ENCODE measurements around the gene MOCS2.

Gene MOCS2, protein sequence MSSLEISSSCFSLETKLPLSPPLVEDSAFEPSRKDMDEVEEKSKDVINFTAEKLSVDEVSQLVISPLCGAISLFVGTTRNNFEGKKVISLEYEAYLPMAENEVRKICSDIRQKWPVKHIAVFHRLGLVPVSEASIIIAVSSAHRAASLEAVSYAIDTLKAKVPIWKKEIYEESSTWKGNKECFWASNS

DNA sequence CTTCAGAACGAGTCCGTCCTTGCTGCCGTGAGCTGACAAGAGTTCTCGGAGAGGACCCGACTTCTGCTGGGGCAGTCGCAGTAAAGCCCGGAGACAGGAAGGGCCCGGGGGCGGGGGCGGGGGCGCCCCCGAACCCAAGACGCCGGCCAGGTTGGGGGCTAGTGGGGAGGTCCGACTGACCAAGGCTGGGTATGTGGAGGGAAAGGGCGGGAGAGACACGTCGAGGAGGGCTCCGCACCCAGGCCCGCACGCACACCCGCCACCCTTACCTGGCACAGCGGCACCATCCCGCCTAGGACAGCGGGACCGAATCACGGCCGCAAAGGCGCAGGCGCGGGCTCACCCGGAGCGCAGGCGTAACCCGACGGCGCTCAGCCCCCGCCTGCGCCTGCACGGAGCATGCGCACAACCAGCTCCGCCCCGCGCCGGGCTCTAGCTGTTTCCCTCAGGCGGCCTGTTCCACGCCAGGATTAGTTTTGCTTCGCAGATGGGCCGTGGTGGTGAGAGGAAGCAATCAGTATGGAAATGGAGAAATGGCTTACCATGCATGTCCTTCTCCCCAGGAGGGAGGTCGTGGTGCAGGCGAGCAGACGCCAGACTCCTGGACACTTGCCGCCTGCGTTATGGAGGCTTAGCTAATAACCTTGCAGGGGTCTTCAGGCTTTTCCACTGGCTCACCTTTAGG lies at the start of gene MOCS2:
TSS of gene MOCS2 (minus strand) at position 315 of the 685 bp plus-strand sequence. CDS start 2,583 bp downstream, outside the sequence.
- Histone ChIP-seq H3K4me3 (ENCODE audit: low read depth, low read length) (peak within 1 kb of the TSS; percentile 91), H3K4me1 (ENCODE audit: control insufficient read depth, insufficient read depth, low read length, unreplicated experiment) (peaks cover 22% of the 10 kb centered on the region), H2AFZ (ENCODE audit: low read length, unreplicated experiment) (peak within 1 kb of the TSS; percentile 95), H3K27ac (ENCODE audit: low read depth, low read length) (no peak within 1 kb of the TSS), H3K36me3 (ENCODE audit: insufficient read depth, low read length) (peaks cover 9% of the 10 kb centered on the region; the same call in 1 of the 2 replicates), H3K27me3 (ENCODE audit: insufficient read depth, low read length) (no peaks in the 10 kb centered on the region), H3K79me2 (ENCODE audit: control insufficient read depth, insufficient read depth, low read length, unreplicated experiment) (peaks cover 35% of the 10 kb centered on the region)

DNA sequence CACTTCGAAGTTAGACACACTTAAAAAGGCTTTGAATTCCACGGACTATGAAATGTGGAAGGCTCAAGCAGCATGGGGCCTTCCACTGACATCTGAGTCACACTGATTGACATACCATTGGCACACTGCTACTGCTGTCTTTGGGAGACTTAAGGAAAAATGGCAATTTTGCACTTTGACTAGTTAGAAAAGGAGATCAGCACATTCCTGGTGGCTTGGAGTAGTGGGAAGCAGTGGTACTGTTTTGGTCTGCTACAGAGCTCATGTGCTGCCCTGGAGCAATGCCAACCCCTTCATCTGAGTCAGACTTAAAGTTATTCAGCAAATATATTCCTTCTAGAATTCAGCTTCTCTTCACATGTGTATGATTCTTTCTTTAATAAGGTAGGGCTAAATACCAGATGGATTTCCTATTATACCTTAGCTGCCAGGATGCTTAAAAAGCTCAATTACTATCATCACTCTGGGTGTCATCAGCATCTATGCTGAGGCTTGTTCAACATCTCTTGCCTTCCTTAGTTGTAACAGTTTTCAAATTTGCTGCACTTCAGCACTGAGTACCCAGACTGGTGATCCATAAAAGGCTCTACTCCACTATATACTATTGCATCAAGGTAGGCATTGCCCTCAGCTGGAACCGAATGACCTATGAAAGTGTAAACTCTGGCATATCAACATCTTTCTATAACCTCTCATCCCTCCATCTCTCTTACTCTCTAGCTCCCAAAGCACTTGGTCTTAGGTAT lies 42.3 kb upstream of the MOCS2 start:
- Histone ChIP-seq H3K4me1 (ENCODE audit: control insufficient read depth, insufficient read depth, low read length, unreplicated experiment) (peaks cover 10% of the 10 kb centered on the region), H3K36me3 (ENCODE audit: insufficient read depth, low read length) (no peaks in the 10 kb centered on the region), H3K79me2 (ENCODE audit: control insufficient read depth, insufficient read depth, low read length, unreplicated experiment) (no peaks in the 10 kb centered on the region), H3K27me3 (ENCODE audit: insufficient read depth, low read length) (no peaks in the 10 kb centered on the region), H3K27ac (ENCODE audit: low read depth, low read length) (no peak overlapping the region), H3K4me3 (ENCODE audit: low read depth, low read length) (no peak overlapping the region), H2AFZ (ENCODE audit: low read length, unreplicated experiment) (no peak overlapping the region)

DNA sequence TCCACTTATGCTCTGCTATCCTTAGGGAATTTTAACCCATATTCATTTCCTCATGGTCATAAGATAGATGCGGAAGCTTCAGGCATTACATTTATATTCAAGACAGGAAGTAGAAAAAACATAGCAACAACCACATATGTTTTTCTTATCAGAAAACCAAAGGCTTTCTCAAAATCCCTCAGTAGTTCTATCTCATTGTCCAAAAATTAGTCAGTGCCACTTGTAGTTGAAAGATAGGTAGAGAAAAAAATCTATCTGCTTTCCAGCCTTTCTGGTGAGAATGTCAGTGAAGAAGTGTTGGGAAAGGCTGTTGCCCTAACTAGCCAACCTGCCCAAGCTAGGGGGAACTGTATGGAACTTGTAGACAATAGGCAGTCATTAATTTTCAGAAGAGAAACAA lies 23.5 kb upstream of the MOCS2 start:
- H3K4me1 ChIP-seq (ENCODE audit: control insufficient read depth, insufficient read depth, low read length, unreplicated experiment): peaks cover 6% of the 10 kb centered on the region
- H3K27ac ChIP-seq (ENCODE audit: low read depth, low read length): no peak overlapping the region
- H3K36me3 ChIP-seq (ENCODE audit: insufficient read depth, low read length): no peaks in the 10 kb centered on the region
- H3K27me3 ChIP-seq (ENCODE audit: insufficient read depth, low read length): no peaks in the 10 kb centered on the region
- H2AFZ ChIP-seq (ENCODE audit: low read length, unreplicated experiment): no peak overlapping the region
- H3K4me3 ChIP-seq (ENCODE audit: low read depth, low read length): no peak overlapping the region
- H3K79me2 ChIP-seq (ENCODE audit: control insufficient read depth, insufficient read depth, low read length, unreplicated experiment): no peaks in the 10 kb centered on the region

DNA sequence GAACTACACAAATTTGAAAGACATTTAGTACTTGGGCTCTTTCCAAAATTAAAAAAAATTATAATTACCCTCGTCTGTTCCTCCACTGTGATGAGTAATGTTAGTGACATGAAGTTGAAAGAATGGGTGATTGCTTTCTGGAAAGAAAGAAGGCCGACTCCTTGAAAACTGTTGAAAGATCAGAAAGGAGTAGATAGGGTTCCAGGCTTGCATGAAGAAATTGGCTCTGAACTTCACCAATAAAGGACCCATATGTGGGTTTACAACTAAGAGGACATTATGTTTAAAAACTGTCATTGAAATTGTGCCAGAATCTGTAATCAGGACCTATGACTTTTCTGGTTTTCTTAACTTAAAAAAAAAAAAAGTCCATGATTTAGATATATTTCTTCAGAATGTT lies 20.7 kb upstream of the MOCS2 start:
- H3K27ac ChIP-seq (ENCODE audit: low read depth, low read length): no peak overlapping the region
- H3K27me3 ChIP-seq (ENCODE audit: insufficient read depth, low read length): no peaks in the 10 kb centered on the region
- peaks cover 17% of the 10 kb centered on the region for H3K4me1 ChIP-seq (ENCODE audit: control insufficient read depth, insufficient read depth, low read length, unreplicated experiment)
- no peak overlapping the region for H2AFZ ChIP-seq (ENCODE audit: low read length, unreplicated experiment)
- H3K4me3 ChIP-seq (ENCODE audit: low read depth, low read length): no peak overlapping the region
- H3K36me3 ChIP-seq (ENCODE audit: insufficient read depth, low read length): no peaks in the 10 kb centered on the region
- H3K79me2 ChIP-seq (ENCODE audit: control insufficient read depth, insufficient read depth, low read length, unreplicated experiment): no peaks in the 10 kb centered on the region

DNA sequence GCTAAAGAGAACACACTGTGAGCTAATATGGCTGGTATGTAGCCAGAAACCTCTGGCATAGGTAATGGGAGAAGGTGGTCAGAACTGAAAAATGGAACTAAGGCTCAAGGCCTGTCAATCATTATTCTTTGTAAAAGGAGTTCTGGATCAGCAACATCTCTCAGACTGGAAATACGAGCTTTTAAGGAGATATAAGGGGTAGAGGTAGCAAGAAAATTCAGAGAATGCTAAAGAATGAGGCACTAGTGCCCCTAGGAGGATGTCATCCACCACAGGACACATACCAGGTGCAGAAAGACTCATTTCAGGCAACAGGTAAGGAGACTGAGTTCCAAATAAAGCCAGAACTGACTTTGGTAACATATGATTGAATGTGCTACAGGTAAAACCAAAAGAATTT lies 18.9 kb upstream of the MOCS2 start:
- Histone ChIP-seq H3K27ac (ENCODE audit: low read depth, low read length) (no peak overlapping the region), H3K79me2 (ENCODE audit: control insufficient read depth, insufficient read depth, low read length, unreplicated experiment) (no peaks in the 10 kb centered on the region), H3K4me1 (ENCODE audit: control insufficient read depth, insufficient read depth, low read length, unreplicated experiment) (peaks cover 17% of the 10 kb centered on the region), H2AFZ (ENCODE audit: low read length, unreplicated experiment) (no peak overlapping the region), H3K4me3 (ENCODE audit: low read depth, low read length) (no peak overlapping the region), H3K27me3 (ENCODE audit: insufficient read depth, low read length) (no peaks in the 10 kb centered on the region), H3K36me3 (ENCODE audit: insufficient read depth, low read length) (no peaks in the 10 kb centered on the region)

DNA sequence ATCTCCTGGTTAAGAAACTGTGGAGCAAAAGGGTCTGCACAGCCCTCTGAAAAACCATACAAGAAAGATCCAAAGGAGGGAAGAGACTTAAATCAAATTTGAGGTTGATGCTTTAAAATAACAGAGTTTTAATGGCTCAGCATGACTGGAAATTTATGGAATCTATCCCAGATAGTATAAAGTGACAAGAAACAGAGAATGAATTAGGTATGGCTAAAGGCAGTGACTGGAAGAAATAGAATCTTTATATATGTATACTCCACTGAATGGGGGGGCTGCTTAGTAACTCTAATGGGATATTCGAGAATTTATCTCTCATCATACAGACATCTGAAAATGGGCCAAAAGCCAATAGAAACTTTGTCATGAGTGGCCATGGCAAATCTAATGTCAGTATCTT lies 17.6 kb upstream of the MOCS2 start:
- H2AFZ ChIP-seq (ENCODE audit: low read length, unreplicated experiment): no peak overlapping the region

DNA sequence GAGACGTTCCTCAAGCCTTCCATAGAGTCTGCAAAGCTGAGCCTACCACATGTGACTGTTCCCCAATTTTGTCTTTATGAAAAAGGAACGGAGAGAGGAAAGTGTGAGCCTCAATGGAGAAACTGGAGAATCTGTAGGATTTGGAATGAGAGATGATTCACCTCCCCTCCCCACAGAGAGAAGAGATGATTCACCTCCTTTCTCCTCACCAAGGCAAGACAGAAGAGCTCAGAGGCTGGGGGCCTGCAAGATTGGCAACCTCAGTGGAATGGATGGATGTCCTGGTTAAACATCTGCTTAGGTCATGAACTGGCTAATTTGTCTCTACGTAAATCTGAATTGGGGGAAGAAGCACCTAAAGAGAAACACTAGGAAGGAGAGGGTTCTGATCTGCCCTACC lies 17.0 kb upstream of the MOCS2 start:
- no peak overlapping the region for H2AFZ ChIP-seq (ENCODE audit: low read length, unreplicated experiment)
- H3K27me3 ChIP-seq (ENCODE audit: insufficient read depth, low read length): no peaks in the 10 kb centered on the region
- H3K27ac ChIP-seq (ENCODE audit: low read depth, low read length): no peak overlapping the region
- H3K4me3 ChIP-seq (ENCODE audit: low read depth, low read length): no peak overlapping the region
- no peaks in the 10 kb centered on the region for H3K36me3 ChIP-seq (ENCODE audit: insufficient read depth, low read length)
- H3K79me2 ChIP-seq (ENCODE audit: control insufficient read depth, insufficient read depth, low read length, unreplicated experiment): no peaks in the 10 kb centered on the region
- peaks cover 17% of the 10 kb centered on the region for H3K4me1 ChIP-seq (ENCODE audit: control insufficient read depth, insufficient read depth, low read length, unreplicated experiment)

More for the DNA sequence above, 17.6 kb upstream of the MOCS2 start:
- H3K36me3 ChIP-seq (ENCODE audit: insufficient read depth, low read length): no peaks in the 10 kb centered on the region
- no peak overlapping the region for H3K27ac ChIP-seq (ENCODE audit: low read depth, low read length)
- no peaks in the 10 kb centered on the region for H3K79me2 ChIP-seq (ENCODE audit: control insufficient read depth, insufficient read depth, low read length, unreplicated experiment)
- H3K4me1 ChIP-seq (ENCODE audit: control insufficient read depth, insufficient read depth, low read length, unreplicated experiment): peaks cover 17% of the 10 kb centered on the region
- H3K27me3 ChIP-seq (ENCODE audit: insufficient read depth, low read length): no peaks in the 10 kb centered on the region
- H3K4me3 ChIP-seq (ENCODE audit: low read depth, low read length): no peak overlapping the region

DNA sequence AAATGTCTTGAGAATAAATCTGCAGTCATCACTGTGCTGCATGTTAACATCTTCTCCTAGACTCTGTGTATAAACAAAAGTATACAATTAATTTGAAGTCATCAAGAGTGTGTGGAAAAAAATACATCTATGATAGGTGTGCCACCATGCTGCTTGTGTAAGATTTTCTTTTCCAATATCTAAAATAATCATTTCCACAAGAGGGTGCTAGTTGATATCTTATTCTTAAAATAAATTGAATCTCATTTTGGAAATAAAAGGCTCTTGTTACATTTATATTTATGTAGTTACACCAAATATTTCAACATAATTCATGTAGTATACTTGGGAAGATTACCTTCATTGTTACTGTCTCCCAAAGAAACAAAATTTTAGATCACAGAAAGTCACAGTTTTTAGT lies 14.1 kb upstream of the MOCS2 start:
- H3K4me1 ChIP-seq (ENCODE audit: control insufficient read depth, insufficient read depth, low read length, unreplicated experiment): peaks cover 11% of the 10 kb centered on the region
- no peaks in the 10 kb centered on the region for H3K36me3 ChIP-seq (ENCODE audit: insufficient read depth, low read length)
- H3K27ac ChIP-seq (ENCODE audit: low read depth, low read length): no peak overlapping the region
- H3K27me3 ChIP-seq (ENCODE audit: insufficient read depth, low read length): no peaks in the 10 kb centered on the region
- no peaks in the 10 kb centered on the region for H3K79me2 ChIP-seq (ENCODE audit: control insufficient read depth, insufficient read depth, low read length, unreplicated experiment)
- no peak overlapping the region for H2AFZ ChIP-seq (ENCODE audit: low read length, unreplicated experiment)
- no peak overlapping the region for H3K4me3 ChIP-seq (ENCODE audit: low read depth, low read length)

DNA sequence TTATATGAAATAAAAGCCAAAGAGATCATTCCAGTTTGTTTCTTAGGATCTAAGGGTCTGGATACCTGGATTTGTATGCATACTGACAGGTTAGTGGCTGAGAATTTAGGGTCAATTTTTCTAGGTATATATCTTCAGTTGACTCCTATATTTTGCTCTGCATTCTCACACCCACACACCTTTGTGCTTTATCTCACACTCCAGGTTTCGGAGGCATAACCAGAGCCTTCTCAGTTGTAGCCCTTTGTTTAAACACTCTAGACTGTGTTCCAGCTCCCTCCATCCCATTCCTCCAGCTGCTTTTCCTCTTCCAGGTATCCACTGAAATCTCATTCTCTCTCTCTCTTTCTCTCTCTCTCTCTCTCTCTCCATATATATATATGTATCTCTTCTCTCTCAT lies 10.6 kb upstream of the MOCS2 start:
- Histone ChIP-seq H2AFZ (ENCODE audit: low read length, unreplicated experiment) (no peak overlapping the region), H3K79me2 (ENCODE audit: control insufficient read depth, insufficient read depth, low read length, unreplicated experiment) (no peaks in the 10 kb centered on the region), H3K36me3 (ENCODE audit: insufficient read depth, low read length) (no peaks in the 10 kb centered on the region), H3K27me3 (ENCODE audit: insufficient read depth, low read length) (no peaks in the 10 kb centered on the region), H3K27ac (ENCODE audit: low read depth, low read length) (no peak overlapping the region), H3K4me3 (ENCODE audit: low read depth, low read length) (no peak overlapping the region), H3K4me1 (ENCODE audit: control insufficient read depth, insufficient read depth, low read length, unreplicated experiment) (no peaks in the 10 kb centered on the region)

DNA sequence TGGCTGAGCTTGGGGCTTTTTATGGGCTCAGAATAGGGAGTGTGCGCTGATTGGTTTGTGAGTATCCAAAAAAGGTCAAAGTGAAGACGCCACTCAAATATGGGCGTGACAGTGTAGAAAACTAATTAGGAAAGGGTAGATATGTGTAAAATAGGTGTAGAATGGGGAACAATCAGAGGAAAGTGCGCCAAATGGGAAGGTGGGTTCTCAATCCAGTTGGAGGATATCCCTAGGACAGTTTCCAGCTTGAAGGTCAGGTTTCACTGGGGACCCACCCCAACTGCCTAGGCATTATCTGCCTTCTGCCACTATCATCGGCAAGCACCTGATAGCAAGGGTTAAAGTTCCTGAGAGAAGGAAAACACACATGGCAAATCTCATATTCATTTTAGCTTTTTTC lies 9.3 kb upstream of the MOCS2 start:
- Histone ChIP-seq H3K79me2 (ENCODE audit: control insufficient read depth, insufficient read depth, low read length, unreplicated experiment) (no peaks in the 10 kb centered on the region), H3K27ac (ENCODE audit: low read depth, low read length) (no peak overlapping the region), H3K36me3 (ENCODE audit: insufficient read depth, low read length) (no peaks in the 10 kb centered on the region), H3K27me3 (ENCODE audit: insufficient read depth, low read length) (no peaks in the 10 kb centered on the region), H3K4me3 (ENCODE audit: low read depth, low read length) (no peak overlapping the region), H3K4me1 (ENCODE audit: control insufficient read depth, insufficient read depth, low read length, unreplicated experiment) (no peaks in the 10 kb centered on the region), H2AFZ (ENCODE audit: low read length, unreplicated experiment) (no peak overlapping the region)

DNA sequence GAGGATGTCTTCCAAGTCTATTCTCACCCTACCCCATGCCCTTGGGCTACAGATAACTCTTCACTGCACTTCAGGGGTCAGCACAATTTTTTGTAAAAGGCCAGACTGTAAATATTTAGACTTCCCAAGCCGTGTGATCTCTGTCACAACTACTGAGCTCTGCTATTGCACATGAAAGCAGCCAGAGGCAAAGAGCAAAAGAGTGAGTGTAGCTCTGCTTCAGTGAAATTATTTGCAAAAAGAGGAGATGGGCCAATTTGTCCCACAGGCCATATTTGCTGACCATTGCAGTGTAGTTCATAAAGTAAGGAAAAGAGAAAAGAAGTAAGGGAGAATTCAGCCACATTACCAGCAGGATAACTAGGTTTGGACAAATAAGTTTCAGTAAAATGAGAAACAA lies 7.0 kb upstream of the MOCS2 start:
- H3K27me3 ChIP-seq (ENCODE audit: insufficient read depth, low read length): no peaks in the 10 kb centered on the region
- no peak overlapping the region for H3K27ac ChIP-seq (ENCODE audit: low read depth, low read length)
- no peaks in the 10 kb centered on the region for H3K4me1 ChIP-seq (ENCODE audit: control insufficient read depth, insufficient read depth, low read length, unreplicated experiment)
- no peaks in the 10 kb centered on the region for H3K36me3 ChIP-seq (ENCODE audit: insufficient read depth, low read length)
- H2AFZ ChIP-seq (ENCODE audit: low read length, unreplicated experiment): no peak overlapping the region
- no peaks in the 10 kb centered on the region for H3K79me2 ChIP-seq (ENCODE audit: control insufficient read depth, insufficient read depth, low read length, unreplicated experiment)
- H3K4me3 ChIP-seq (ENCODE audit: low read depth, low read length): no peak overlapping the region
